ENCODE measurements around the gene SYT1. TPM values are rescaled to one million over a fixed set of nuclear protein-coding genes. Genes with fewer than 3 reads are reported as not detected.

Gene SYT1
- total and polyA plus RNA-seq, 2 of the 8 experiments (the other 6 are each of a cell fraction or from before 2014, with no cell fraction given), result 11.0 to 34.6 TPM

DNA sequence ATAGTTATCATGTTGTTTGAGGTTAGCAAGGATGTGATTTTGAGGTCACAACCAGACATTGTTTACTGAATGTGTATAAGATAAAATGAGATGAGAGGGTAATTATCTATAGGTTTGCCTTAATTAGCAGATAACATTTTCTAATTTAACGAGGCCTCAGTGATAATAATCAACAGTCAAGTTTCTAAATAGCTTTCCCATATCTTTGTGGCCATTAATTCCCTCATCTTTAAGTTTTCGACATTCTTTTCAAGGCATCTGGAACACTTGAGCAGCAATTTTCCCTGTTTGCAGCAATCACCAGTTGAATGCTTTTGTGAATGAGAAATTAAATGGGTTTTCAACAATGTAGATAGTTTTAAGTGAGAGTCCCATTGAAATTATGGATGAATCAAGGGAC, 304.1 kb downstream of the SYT1 start:
- H3K4ac ChIP-seq (replicated peaks; ENCODE audit: insufficient read length, low read depth, low read length), result no peak overlapping the region
- H3K79me1 ChIP-seq (ENCODE audit: low read depth, low read length), result no peaks in the 10 kb centered on the region
- H3K79me2 ChIP-seq (ENCODE audit: control insufficient read depth in 1 of 2, insufficient read depth in 2 of 2, low read length in 2 of 2), result no peaks in the 10 kb centered on the region
- H4K20me1 ChIP-seq (replicated peaks in 1 of 2; ENCODE audit: control insufficient read depth in 1 of 2, insufficient read depth in 2 of 2, low read length in 2 of 2), result peaks cover 0 to 2% of the 10 kb centered on the region in 2 experiments
- H3K27ac ChIP-seq (ENCODE audit: low read depth, low read length), result no peak overlapping the region
- ChIA-PET POLR2A (ENCODE audit: partially characterized antibody) (interaction anchor here (0.6 kb wide), 1 partner anchor 571 kb away, joined by 3 read pairs; no protein-coding TSS in a partner anchor), CTCF (ENCODE audit: partially characterized antibody) (no interaction called here)
- no peak overlapping the region for H3K18ac ChIP-seq (ENCODE audit: extremely low read depth, low read length)
- H3K4me2 ChIP-seq (ENCODE audit: insufficient read depth in 1 of 2, low read depth in 2 of 2, low read length in 2 of 2), result no peak overlapping the region
- no peak overlapping the region for H3K23ac ChIP-seq (ENCODE audit: insufficient read length)
- DNase-seq (ENCODE audit: low read depth in 1 of 2, low spot score in 2 of 2) (no peak), FAIRE-seq (no peak)
- WGBS, 2 experiments (ENCODE audit: extremely low coverage in 1 of 2, insufficient coverage in 1 of 2, insufficient read length in 1 of 2, insufficient replicate concordance in 2 of 2, low coverage in 1 of 2, low lambda C conversion rate in 2 of 2, missing lambda C conversion rate in 1 of 2), result 95% methylated on average over 2 of the region's 2 CpGs; no CpG with 5 or more reads in 1 of the 2 experiments
- no peaks in the 10 kb centered on the region for H3K36me3 ChIP-seq (ENCODE audit: control insufficient read depth in 2 of 4, insufficient read depth in 4 of 4, low read length in 3 of 4)
- H3K27me3 ChIP-seq (replicated peaks in 1 of 4; ENCODE audit: control insufficient read depth in 3 of 4, extremely low read depth in 1 of 4, insufficient read depth in 3 of 4, low read length in 3 of 4), result no peaks in the 10 kb centered on the region
- no peak overlapping the region for H2BK12ac ChIP-seq (ENCODE audit: low read depth, low read length)
- H4K91ac ChIP-seq (replicated peaks; ENCODE audit: insufficient read length, low read length), result no peak overlapping the region
- no peak overlapping the region for H2BK5ac ChIP-seq (ENCODE audit: low read depth, low read length)
- H2BK15ac ChIP-seq (ENCODE audit: low read length), result no peak overlapping the region
- no peak overlapping the region for H4K5ac ChIP-seq (ENCODE audit: insufficient read length, low read depth, low read length)
- H3K9me3 ChIP-seq (ENCODE audit: insufficient read depth in 2 of 2, low read depth in 1 of 2, low read length in 1 of 2), result no peaks in the 10 kb centered on the region
- no peaks in the 10 kb centered on the region for H3K4me1 ChIP-seq (replicated peaks in 1 of 4; ENCODE audit: control insufficient read depth in 3 of 4, insufficient read depth in 4 of 4, low read length in 3 of 4)
- no peak for TF ChIP-seq TCF12 (IDR thresholded peaks at IDR 0.05; ENCODE audit: low read depth, low read length)
- H2BK20ac ChIP-seq (ENCODE audit: low read length), result no peak overlapping the region
- no peaks in the 10 kb centered on the region for H3K23me2 ChIP-seq (ENCODE audit: low read depth, low read length)
- H3K9ac ChIP-seq (replicated peaks in 1 of 4; ENCODE audit: extremely low read depth in 1 of 4, low read depth in 3 of 4, low read length in 3 of 4), result no peak overlapping the region
- no peak overlapping the region for H4K8ac ChIP-seq (ENCODE audit: extremely low read depth, insufficient read depth, low read length)
- H2AK5ac ChIP-seq (ENCODE audit: low read depth, low read length), result no peak overlapping the region
- no peak overlapping the region for H2BK120ac ChIP-seq (replicated peaks; ENCODE audit: low read depth, low read length)
- no peak overlapping the region for H2AFZ ChIP-seq (ENCODE audit: low read length)
- H3K56ac ChIP-seq (replicated peaks; ENCODE audit: insufficient read length, low read depth, low read length), result no peak overlapping the region
- no peak overlapping the region for H3K4me3 ChIP-seq (ENCODE audit: extremely low read depth in 1 of 4, insufficient read depth in 2 of 4, low read depth in 3 of 4, low read length in 4 of 4)
- H3K14ac ChIP-seq (ENCODE audit: insufficient read length), result no peak overlapping the region

All from H1 (cell line).